A549 (cell line): Measurements from ENCODE around the gene GABRR2. TPM values are rescaled to one million over a fixed set of nuclear protein-coding genes. Genes with fewer than 3 reads are reported as not detected.

Experiments used
- ATAC-seq, 2 experiments: fragments of 200-7000 bp in 1 of 2; fragments of >200 bp in 1 of 2; cut with Nextera tagmentation in 1 of 2; cut with Tn5 transposase in 1 of 2; 3 replicates each; pipeline versions ENCODE4 v1.8.0 to v1.9.1; 2018 to 2020; ENCODE audit warnings: mild to moderate bottlenecking in 1 of 2, moderate library complexity in 1 of 2
- CTCF ChIA-PET: fragments of 300-600 bp; sonication (Branson Sonifier 250); formaldehyde crosslinking; extraction: SDS; loops from one replicate; lab custom pipeline; 2021; ENCODE audit warnings: antibody characterized with exemption, inconsistent platforms; lab: Yijun Ruan, JAX
- POLR2A ChIA-PET: fragments of 350-600 bp; formaldehyde crosslinking; extraction: SDS; loops from one replicate; lab custom pipeline; 2021; ENCODE audit warnings: antibody characterized with exemption, inconsistent platforms; lab: Yijun Ruan, JAX
- DNase-seq, 2 experiments: peaks; one replicate each; pipeline versions ENCODE4 v3.0.0 to v3.0.0-alpha.2; 2011 to 2016; ENCODE audit warnings: low read depth in 1 of 2, low spot score in 1 of 2
- FAIRE-seq: peaks from 2 replicates; lab custom pipeline; 2011; peaks lifted over from hg19 to GRCh38; lab: Jason Lieb, UNC
- H3K27ac ChIP-seq, 2 experiments: fragments of >200 bp; sonication (Bioruptor Twin); formaldehyde crosslinking; 3 replicates each; pipeline ENCODE4 v1.5.1; 2016 to 2017
- H3K4me1 ChIP-seq: fragments of >200 bp; sonication (Bioruptor Twin); formaldehyde crosslinking; 3 replicates; pipeline ENCODE4 v1.6.1; 2016
- H3K4me2 ChIP-seq: fragments of >200 bp; sonication (Bioruptor Twin); formaldehyde crosslinking; 3 replicates; pipeline ENCODE4 v1.6.1; 2016
- H3K4me3 ChIP-seq: fragments of >200 bp; sonication (Bioruptor Twin); formaldehyde crosslinking; 3 replicates; pipeline ENCODE4 v1.5.1; 2016
- H3K9me3 ChIP-seq: fragments of >200 bp; sonication (Bioruptor Twin); formaldehyde crosslinking; 3 replicates; pipeline ENCODE4 v1.6.1; 2016
- CBX8 ChIP-seq: fragments of 200-600 bp; sonication (generic); IDR thresholded peaks from 2 replicates; pipeline ENCODE4 v1.6.1; 2016
- CEBPB ChIP-seq, 2 experiments: fragments of >200 bp in 1 of 2; sonication (Bioruptor Twin) in 1 of 2; formaldehyde crosslinking in 1 of 2; IDR thresholded peaks; 2 replicates each; pipeline ENCODE4 v1.6.1; 2012 to 2016
- CHD4 ChIP-seq: fragments of 200-600 bp; sonication (generic); IDR thresholded peaks from 2 replicates; pipeline ENCODE4 v1.6.1; 2016; ENCODE audit warnings: antibody characterized with exemption, mild to moderate bottlenecking, borderline replicate concordance
- E2F6 ChIP-seq: IDR thresholded peaks from 2 replicates; pipeline ENCODE4 v1.6.1; 2012; ENCODE audit warnings: low read depth, borderline replicate concordance
- FOSB ChIP-seq: fragments of 250-450 bp; sonication (Bioruptor Pico); IDR thresholded peaks from 2 replicates; pipeline ENCODE4 v1.5.0; 2020; ENCODE audit warnings: mild to moderate bottlenecking, moderate library complexity
- HDAC2 ChIP-seq: fragments of 200-600 bp; sonication (generic); IDR thresholded peaks from 2 replicates; pipeline ENCODE4 v1.6.1; 2016
- HEYL ChIP-seq: fragments of 250-450 bp; sonication (Bioruptor Pico); IDR thresholded peaks from 2 replicates; pipeline ENCODE4 v1.8.0; 2021; ENCODE audit warnings: mild to moderate bottlenecking, moderate library complexity
- HMGXB4 ChIP-seq: fragments of 250-450 bp; sonication (Bioruptor Pico); IDR thresholded peaks from 2 replicates; pipeline ENCODE4 v1.5.0; 2021; ENCODE audit warnings: mild to moderate bottlenecking, moderate library complexity, borderline replicate concordance
- HOXB13 ChIP-seq: fragments of 250-450 bp; sonication (Bioruptor Pico); IDR thresholded peaks from 2 replicates; pipeline ENCODE4 v1.5.0; 2020; ENCODE audit warnings: low read depth, mild to moderate bottlenecking, moderate library complexity
- JUN ChIP-seq, 2 experiments: fragments of >200 bp; sonication (Bioruptor Twin); formaldehyde crosslinking; IDR thresholded peaks; 2 replicates in 1 of 2; 3 replicates in 1 of 2; pipeline ENCODE4 v1.6.1; 2016 to 2017
- KDM1A ChIP-seq: fragments of 200-600 bp; sonication (generic); IDR thresholded peaks from 2 replicates; pipeline ENCODE4 v1.6.1; 2016; ENCODE audit warnings: low read depth, mild to moderate bottlenecking
- MAFK ChIP-seq: fragments of 450-650 bp; IDR thresholded peaks from 2 replicates; pipeline ENCODE4 v1.6.1; 2014; ENCODE audit not compliant: partially characterized antibody
- MAX ChIP-seq: IDR thresholded peaks from 2 replicates; pipeline ENCODE4 v1.6.1; 2012
- NFE2L2 ChIP-seq: fragments of 150-350 bp; conservative IDR thresholded peaks from 2 replicates; pipeline ENCODE4 v1.6.1; 2014; ENCODE audit warnings: low read length
- NPAS2 ChIP-seq: fragments of 250-450 bp; sonication (Bioruptor Pico); IDR thresholded peaks from 2 replicates; pipeline ENCODE4 v1.8.0; 2022; ENCODE audit warnings: mild to moderate bottlenecking, moderate library complexity, borderline replicate concordance
- NR3C1 ChIP-seq: fragments of >200 bp; sonication (Bioruptor Twin); formaldehyde crosslinking; IDR thresholded peaks from 3 replicates; pipeline ENCODE4 v1.6.1; 2017
- RCOR1 ChIP-seq: fragments of 150-350 bp; IDR thresholded peaks from 2 replicates; pipeline ENCODE4 v1.6.1; 2014; ENCODE audit warnings: antibody characterized with exemption, low read length, low read depth
- REST ChIP-seq: fragments of 200-600 bp; sonication (generic); IDR thresholded peaks from 2 replicates; pipeline ENCODE4 v1.6.1; 2016; ENCODE audit warnings: antibody characterized with exemption, mild to moderate bottlenecking, moderate library complexity
- RFX5 ChIP-seq: fragments of 450-650 bp; IDR thresholded peaks from 2 replicates; pipeline ENCODE4 v1.7.1; 2014; ENCODE audit warnings: antibody characterized with exemption, mild to moderate bottlenecking, moderate library complexity
- RNF2 ChIP-seq: fragments of 200-600 bp; sonication (generic); IDR thresholded peaks from 2 replicates; pipeline ENCODE4 v1.6.1; 2016; ENCODE audit warnings: low read depth, mild to moderate bottlenecking, antibody characterized with exemption, moderate library complexity, borderline replicate concordance
- TFCP2L1 ChIP-seq: fragments of 250-450 bp; sonication (Bioruptor Pico); IDR thresholded peaks from 2 replicates; pipeline ENCODE4 v1.5.0; 2021; ENCODE audit warnings: mild to moderate bottlenecking
- WGBS: methylation state at CpG from one replicate; pipeline ENCODE4 v1.1.6; 2017; ENCODE audit errors: missing lambda C conversion rate; 5-methylcytosine and 5-hydroxymethylcytosine counted together
- polyA plus RNA-seq, 4 experiments: library from polyadenylated mRNA; depleted of rRNA in 3 of 4; stranded (reverse); fragments of >200 nt; fragmentation: RNase III in 1 of 4; extraction: RNeasy Plus Mini Kit Qiagen cat#74134 plus additional on column Dnase treatment in 1 of 4; gene quantifications; 2 replicates in 3 of 4; 3 replicates in 1 of 4; pipeline ENCODE4 v1.2.3, GENCODE V29; 2011 to 2017

The GABRR2 gene
- polyA plus RNA-seq, 2 of the 4 experiments (the other 2 are of a cell fraction) = 0.08 to 0.09 TPM

- DNase-seq (no peak), FAIRE-seq (no peak), ATAC-seq (no peak)
- no peaks in the 10 kb centered on the region for H3K9me3 ChIP-seq
- ChIA-PET POLR2A (no interaction called here), CTCF (interaction anchor here (1.7 kb wide), 1 partner anchor 18 kb away, joined by 5 read pairs; no protein-coding TSS in a partner anchor)
- WGBS = 12% methylated on average over 3 of the region's 3 CpGs
- no peak overlapping the region for H3K27ac ChIP-seq
- no peak overlapping the region for H3K4me3 ChIP-seq
- TF ChIP-seq MAFK (no peak), CHD4 (no peak), HOXB13 (no peak), JUN (IDR thresholded peaks at IDR 0.05) (no peak), RFX5 (no peak), NR3C1 (no peak), E2F6 (no peak), FOSB (CRISPR knock-in tag) (no peak), NFE2L2 (no peak), MAX (no peak), KDM1A (no peak), HEYL (CRISPR knock-in tag) (no peak), NPAS2 (no peak), REST (no peak), TFCP2L1 (no peak)
- H3K4me1 ChIP-seq = no peaks in the 10 kb centered on the region
- no peak overlapping the region for H3K4me2 ChIP-seq
Observed at GRCh38 chr6:89269981-89270380, 45.1 kb downstream of the GABRR2 start.

- ChIA-PET POLR2A (no interaction called here), CTCF (no interaction called here)
- H3K4me2 ChIP-seq = no peak overlapping the region
- no peak overlapping the region for H3K27ac ChIP-seq
- H3K4me3 ChIP-seq = no peak overlapping the region
- no peaks in the 10 kb centered on the region for H3K4me1 ChIP-seq
- FAIRE-seq (no peak), ATAC-seq (no peak), DNase-seq (no peak)
- no peaks in the 10 kb centered on the region for H3K9me3 ChIP-seq
- TF ChIP-seq MAX = no peak
- no peak for TF ChIP-seq RCOR1
- TF ChIP-seq HDAC2 = no peak
- no peak for TF ChIP-seq HMGXB4
- TF ChIP-seq CEBPB (IDR thresholded peaks at IDR 0.05) = no peak
- no peak for TF ChIP-seq CBX8
- TF ChIP-seq RNF2 = no peak
- TF ChIP-seq FOSB (CRISPR knock-in tag) = no peak
- WGBS = 12% methylated on average over 2 of the region's 3 CpGs
Observed at GRCh38 chr6:89269252-89269651, 45.8 kb downstream of the GABRR2 start.
